Hepatocyte (in vitro differentiated cells): ENCODE data around the gene DPYD.

ENCODE experiments used
- CTCF ChIP-seq: fragments of 200-600 bp; sonication (generic); IDR thresholded peaks from 2 replicates; pipeline ENCODE4 v1.5.1; 2016; ENCODE audit warnings: antibody characterized with exemption, mild to moderate bottlenecking; ENCODE audit not compliant: poor library complexity
- EZH2 ChIP-seq: fragments of 200-600 bp; sonication (generic); IDR thresholded peaks from 2 replicates; pipeline ENCODE4 v1.6.1; 2016; ENCODE audit warnings: antibody characterized with exemption, mild to moderate bottlenecking, borderline replicate concordance

- TF ChIP-seq CTCF (no peak), EZH2 (no peak)
Measured at GRCh38 chr1:97630281-97630680, 290.6 kb downstream of the DPYD start.
